PFSK-1 (cell line): Measurements from ENCODE around the gene KCNB1.

Experiments
- POLR2AphosphoS5 ChIP-seq: IDR thresholded peaks from 2 replicates; pipeline ENCODE4 v1.6.1; 2012; ENCODE audit warnings: low read depth, mild to moderate bottlenecking, control low read depth, low read length, moderate library complexity
- SIN3A ChIP-seq: IDR thresholded peaks from 2 replicates; pipeline ENCODE4 v1.6.1; 2012; ENCODE audit warnings: mild to moderate bottlenecking, low read length, moderate library complexity, borderline replicate concordance; ENCODE audit not compliant: insufficient read depth
- TAF1 ChIP-seq: IDR thresholded peaks from 2 replicates; pipeline ENCODE4 v1.6.1; 2012; ENCODE audit warnings: low read length, control low read depth, borderline replicate concordance; ENCODE audit not compliant: insufficient read depth
- TF ChIP-seq, protein P1 (sequence below), 2 experiments: IDR thresholded peaks; 2 replicates each; pipeline versions ENCODE4 v1.6.1 to v1.8.0; 2011 to 2012; ENCODE audit warnings: low read depth in 2 of 2, low read length in 2 of 2, control low read depth in 1 of 2, inconsistent platforms in 1 of 2, mild to moderate bottlenecking in 1 of 2, moderate library complexity in 1 of 2; ENCODE audit not compliant: insufficient read depth in 1 of 2

DNA sequence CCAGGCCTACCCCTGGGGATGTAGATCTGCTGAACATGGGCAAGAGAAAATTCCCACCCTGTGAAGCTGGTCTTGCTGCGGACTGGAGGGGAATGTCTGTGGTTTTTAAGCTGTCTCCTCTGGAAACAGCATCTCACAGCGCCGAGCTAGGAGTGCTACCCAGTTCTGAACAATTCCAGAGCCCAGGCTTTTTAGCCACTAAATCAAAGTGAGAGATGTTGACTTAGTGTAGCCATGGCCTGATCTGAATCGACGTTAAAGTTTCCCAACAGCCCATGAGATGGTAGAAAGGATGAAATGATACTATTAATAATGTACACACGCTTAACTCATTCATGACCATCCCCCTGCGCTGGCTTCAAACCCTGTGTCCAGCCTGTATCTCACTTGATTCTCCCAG, 63.7 kb downstream of the KCNB1 start:
- TF ChIP-seq POLR2AphosphoS5 (no peak), SIN3A (no peak), TAF1 (no peak)
- TF ChIP-seq, protein P1, sequence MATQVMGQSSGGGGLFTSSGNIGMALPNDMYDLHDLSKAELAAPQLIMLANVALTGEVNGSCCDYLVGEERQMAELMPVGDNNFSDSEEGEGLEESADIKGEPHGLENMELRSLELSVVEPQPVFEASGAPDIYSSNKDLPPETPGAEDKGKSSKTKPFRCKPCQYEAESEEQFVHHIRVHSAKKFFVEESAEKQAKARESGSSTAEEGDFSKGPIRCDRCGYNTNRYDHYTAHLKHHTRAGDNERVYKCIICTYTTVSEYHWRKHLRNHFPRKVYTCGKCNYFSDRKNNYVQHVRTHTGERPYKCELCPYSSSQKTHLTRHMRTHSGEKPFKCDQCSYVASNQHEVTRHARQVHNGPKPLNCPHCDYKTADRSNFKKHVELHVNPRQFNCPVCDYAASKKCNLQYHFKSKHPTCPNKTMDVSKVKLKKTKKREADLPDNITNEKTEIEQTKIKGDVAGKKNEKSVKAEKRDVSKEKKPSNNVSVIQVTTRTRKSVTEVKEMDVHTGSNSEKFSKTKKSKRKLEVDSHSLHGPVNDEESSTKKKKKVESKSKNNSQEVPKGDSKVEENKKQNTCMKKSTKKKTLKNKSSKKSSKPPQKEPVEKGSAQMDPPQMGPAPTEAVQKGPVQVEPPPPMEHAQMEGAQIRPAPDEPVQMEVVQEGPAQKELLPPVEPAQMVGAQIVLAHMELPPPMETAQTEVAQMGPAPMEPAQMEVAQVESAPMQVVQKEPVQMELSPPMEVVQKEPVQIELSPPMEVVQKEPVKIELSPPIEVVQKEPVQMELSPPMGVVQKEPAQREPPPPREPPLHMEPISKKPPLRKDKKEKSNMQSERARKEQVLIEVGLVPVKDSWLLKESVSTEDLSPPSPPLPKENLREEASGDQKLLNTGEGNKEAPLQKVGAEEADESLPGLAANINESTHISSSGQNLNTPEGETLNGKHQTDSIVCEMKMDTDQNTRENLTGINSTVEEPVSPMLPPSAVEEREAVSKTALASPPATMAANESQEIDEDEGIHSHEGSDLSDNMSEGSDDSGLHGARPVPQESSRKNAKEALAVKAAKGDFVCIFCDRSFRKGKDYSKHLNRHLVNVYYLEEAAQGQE (IDR thresholded peaks at IDR 0.05; ENCODE audit: insufficient read depth in 1 of 2, low read depth in 2 of 2, low read length in 2 of 2) = no peak
